ENCODE measurements around the gene ZNF225. TPM values are rescaled to one million over a fixed set of nuclear protein-coding genes. Genes with fewer than 3 reads are reported as not detected.

The ZNF225 gene
- 1 to 10 TPM; 2.2 to 2.8 TPM for total RNA-seq

GRCh38 chr19:44113138-44113783 lies at the start of gene ZNF225:
Gene ZNF225, plus strand, starts transcription at chr19:44113399. Its CDS starts 2,429 bp downstream, at chr19:44115828.
- H3K36me3 ChIP-seq = peaks cover 23% of the 10 kb centered on the region
- no peak for TF ChIP-seq CTCF (IDR thresholded peaks at IDR 0.05)
- H3K4me3 ChIP-seq = peak within 1 kb of the TSS; percentile 69 to 84
- peak within 1 kb of the TSS; percentile 70 to 80 for H3K27ac ChIP-seq
- H3K27me3 ChIP-seq = no peaks in the 10 kb centered on the region
- peaks cover 0 to 18% of the 10 kb centered on the region in 2 donors for H3K4me1 ChIP-seq
- DNase-seq (ENCODE audit: low spot score) = peak; percentile 98
- H3K9me3 ChIP-seq = peaks cover 8 to 20% of the 10 kb centered on the region in 2 donors

GRCh38 chr19:44066305-44066704 lies 46.9 kb upstream of the ZNF225 start:
- H3K4me3 ChIP-seq = no peak overlapping the region
- DNase-seq (ENCODE audit: low spot score) = no peak
- TF ChIP-seq CTCF (IDR thresholded peaks at IDR 0.05) = no peak
- peaks cover 0 to 2% of the 10 kb centered on the region in 2 donors for H3K4me1 ChIP-seq
- H3K27me3 ChIP-seq = no peaks in the 10 kb centered on the region
- peaks cover 63% of the 10 kb centered on the region for H3K36me3 ChIP-seq
- peaks cover 0 to 48% of the 10 kb centered on the region in 2 donors for H3K9me3 ChIP-seq
- no peak overlapping the region for H3K27ac ChIP-seq

- no peak overlapping the region for H3K27ac ChIP-seq
- H3K4me3 ChIP-seq = no peak overlapping the region
- H3K36me3 ChIP-seq = peaks cover 31% of the 10 kb centered on the region
- peaks cover 0 to 16% of the 10 kb centered on the region in 2 donors for H3K4me1 ChIP-seq
- H3K27me3 ChIP-seq = no peaks in the 10 kb centered on the region
- peaks cover 0 to 44% of the 10 kb centered on the region in 2 donors for H3K9me3 ChIP-seq
- no peak for TF ChIP-seq CTCF (IDR thresholded peaks at IDR 0.05)
- no peak for DNase-seq (ENCODE audit: low spot score)
These were observed 43.8 kb upstream of the ZNF225 start for GRCh38 chr19:44069415-44069814.

GRCh38 chr19:44071824-44072542 lies 41.2 kb upstream of the ZNF225 start, which contains the start of gene ZNF284:
Gene ZNF284, plus strand, starts transcription at chr19:44072159. Its CDS starts 4,231 bp downstream, at chr19:44076390.
- Histone ChIP-seq H3K27ac (peak within 1 kb of the TSS in 1 of 2 donors; percentile 54), H3K4me3 (peak within 1 kb of the TSS; percentile 56 to 72), H3K4me1 (peaks cover 0 to 16% of the 10 kb centered on the region in 2 donors), H3K9me3 (peaks cover 0 to 19% of the 10 kb centered on the region in 2 donors), H3K36me3 (peaks cover 9% of the 10 kb centered on the region), H3K27me3 (no peaks in the 10 kb centered on the region)
- no peak for TF ChIP-seq CTCF (IDR thresholded peaks at IDR 0.05)
- peak; percentile 86 for DNase-seq (ENCODE audit: low spot score)

- Histone ChIP-seq H3K4me1 (peaks cover 0 to 16% of the 10 kb centered on the region in 2 donors), H3K36me3 (peaks cover 9% of the 10 kb centered on the region), H3K27me3 (no peaks in the 10 kb centered on the region), H3K4me3 (peak overlapping the region; percentile 56 to 72), H3K9me3 (peaks cover 0 to 13% of the 10 kb centered on the region in 2 donors), H3K27ac (peak overlapping the region in 1 of 2 donors; percentile 54)
- TF ChIP-seq CTCF (IDR thresholded peaks at IDR 0.05) = no peak
- DNase-seq (ENCODE audit: low spot score) = no peak
These were observed 40.4 kb upstream of the ZNF225 start for GRCh38 chr19:44072543-44073401.
